ENCODE results near the gene TLCD3A.

- TF ChIP-seq POLR2A (IDR thresholded peaks at IDR 0.05; ENCODE audit: low read depth, low read length) = no peak
- no peak for TF ChIP-seq POLR2AphosphoS5 (IDR thresholded peaks at IDR 0.05; ENCODE audit: low read depth, low read length)
Observed at GRCh38 chr17:689556-690275, 42.7 kb upstream of the TLCD3A start.
